Neural cell (in vitro differentiated cells): Measurements from ENCODE around the gene LRRC8C. TPM values are rescaled to one million over a fixed set of nuclear protein-coding genes. Genes with fewer than 3 reads are reported as not detected.

Source experiments
- H2AFZ ChIP-seq: fragments of 200-600, 300-800 bp; sonication (generic), shearing (Covaris generic); 2 replicates; pipeline ENCODE4 v1.6.0; 2014; ENCODE audit warnings: low read depth, mild to moderate bottlenecking, antibody characterized with exemption, low read length, moderate library complexity
- H3F3A ChIP-seq: fragments of 200-600 bp; shearing (Covaris generic); 2 replicates; pipeline ENCODE4 v1.6.1; 2016; ENCODE audit warnings: mild to moderate bottlenecking, moderate library complexity, mixed read lengths, antibody characterized with exemption, low read length; ENCODE audit not compliant: insufficient read depth, poor library complexity, severe bottlenecking
- H3K27ac ChIP-seq: fragments of 200-600, 300-800 bp; sonication (generic), shearing (Covaris generic); 2 replicates; pipeline ENCODE4 v1.5.1; 2014; ENCODE audit warnings: mild to moderate bottlenecking, low read length, moderate library complexity
- H3K27me3 ChIP-seq: fragments of 300-800, 200-600 bp; sonication (generic), shearing (Covaris generic); 2 replicates; pipeline ENCODE4 v1.6.0; 2014; ENCODE audit warnings: mild to moderate bottlenecking, low read depth, low read length, moderate library complexity; ENCODE audit not compliant: insufficient read depth
- H3K36me3 ChIP-seq: fragments of 300-800, 200-600 bp; sonication (generic), shearing (Covaris generic); 2 replicates; pipeline ENCODE4 v1.5.1; 2014; ENCODE audit warnings: mild to moderate bottlenecking, antibody characterized with exemption, low read length, moderate library complexity; ENCODE audit not compliant: insufficient read depth
- H3K4me2 ChIP-seq: fragments of 300-800, 200-600 bp; sonication (generic), shearing (Covaris generic); 2 replicates; pipeline ENCODE4 v1.6.0; 2014; ENCODE audit warnings: mild to moderate bottlenecking, low read length
- H3K4me3 ChIP-seq: fragments of 300-800, 200-600 bp; sonication (generic), shearing (Covaris generic); 2 replicates; pipeline ENCODE4 v1.5.1; 2014; ENCODE audit warnings: mild to moderate bottlenecking, low read length, moderate library complexity
- H3K79me2 ChIP-seq: fragments of 200-600 bp; shearing (Covaris generic); replicated peaks from 2 replicates; pipeline ENCODE4 v1.6.0; 2014; ENCODE audit warnings: mild to moderate bottlenecking, low read length, moderate library complexity; ENCODE audit not compliant: insufficient read depth
- H3K9ac ChIP-seq: fragments of 300-800, 200-600 bp; sonication (generic), shearing (Covaris generic); 2 replicates; pipeline ENCODE4 v1.6.1; 2016; ENCODE audit warnings: mild to moderate bottlenecking, low read length, mixed read lengths
- H3K9me2 ChIP-seq: fragments of 200-600 bp; shearing (Covaris generic); 2 replicates; pipeline ENCODE4 v1.6.1; 2016; ENCODE audit warnings: mild to moderate bottlenecking, low read length, mixed read lengths; ENCODE audit not compliant: insufficient read depth
- H3K9me3 ChIP-seq: fragments of 200-600, 300-800 bp; sonication (generic), shearing (Covaris generic); 2 replicates; pipeline ENCODE4 v1.6.1; 2016; ENCODE audit warnings: mild to moderate bottlenecking, mixed run types, low read length, moderate library complexity, mixed read lengths
- H4K20me1 ChIP-seq: fragments of 200-600 bp; shearing (Covaris generic); 2 replicates; pipeline ENCODE4 v1.6.1; 2016; ENCODE audit warnings: mild to moderate bottlenecking, mixed run types; ENCODE audit not compliant: insufficient read depth
- CTCF ChIP-seq: fragments of 450-650 bp; IDR thresholded peaks from 2 replicates; pipeline ENCODE4 v1.5.1; 2014; ENCODE audit warnings: antibody characterized with exemption, mild to moderate bottlenecking, moderate library complexity; ENCODE audit not compliant: poor library complexity, severe bottlenecking
- MXI1 ChIP-seq: fragments of 450-650 bp; conservative IDR thresholded peaks from 2 replicates; pipeline ENCODE4 v1.6.1; 2014; ENCODE audit warnings: antibody characterized with exemption, mild to moderate bottlenecking; ENCODE audit not compliant: poor library complexity, severe bottlenecking
- POLR2AphosphoS5 ChIP-seq: IDR thresholded peaks from 2 replicates; pipeline ENCODE4 v1.6.1; 2012
- SMC3 ChIP-seq: fragments of 450-650 bp; conservative IDR thresholded peaks from 2 replicates; pipeline ENCODE4 v1.6.1; 2014; ENCODE audit warnings: antibody characterized with exemption, mild to moderate bottlenecking, moderate library complexity; ENCODE audit not compliant: poor library complexity
- TAF1 ChIP-seq: IDR thresholded peaks from 2 replicates; pipeline ENCODE4 v1.6.1; 2012; ENCODE audit warnings: low read depth
- polyA plus RNA-seq: library from polyadenylated mRNA; depleted of rRNA; stranded (reverse); fragments of >200 nt; gene quantifications from 2 replicates; pipeline ENCODE4 v1.2.3, GENCODE V29; 2014
- small RNA-seq, 3 experiments: library from RNA; depleted of rRNA; stranded (forward); fragments of <200 nt; gene quantifications; one replicate each; pipeline ENCODE3, GENCODE V24; 2012

LRRC8C gene
- polyA plus RNA-seq, 1 donor from 2014 or later, result 0.78 TPM

GRCh38 chr1:89767618-89768017, 134.7 kb downstream of the LRRC8C start:
- H3K36me3 ChIP-seq, result no peaks in the 10 kb centered on the region
- no peak overlapping the region for H3K4me2 ChIP-seq
- H3K27me3 ChIP-seq, result peaks cover 10% of the 10 kb centered on the region
- no peaks in the 10 kb centered on the region for H4K20me1 ChIP-seq
- H3K9me2 ChIP-seq, result no peaks in the 10 kb centered on the region
- TF ChIP-seq MXI1, result no peak
- TF ChIP-seq CTCF, result no peak
- TF ChIP-seq TAF1, result no peak
- TF ChIP-seq POLR2AphosphoS5, result no peak
- no peak for TF ChIP-seq SMC3
- H3F3A ChIP-seq, result no peaks in the 10 kb centered on the region
- H3K27ac ChIP-seq, result no peak overlapping the region
- no peak overlapping the region for H2AFZ ChIP-seq
- no peaks in the 10 kb centered on the region for H3K9me3 ChIP-seq
- no peak overlapping the region for H3K4me3 ChIP-seq
- no peak overlapping the region for H3K9ac ChIP-seq
- H3K79me2 ChIP-seq, result no peaks in the 10 kb centered on the region

Small RNAs within 50 kb of the gene (small RNA-seq; reads per million reads assigned to genes)
- 0 reads per million in 3 experiments for gene AC093423.1

Other genes with a start within 250 kb of the LRRC8C start
- 13.0 and 15.9 TPM in 2 replicates for gene LRRC8B, start 108.3 kb upstream of the LRRC8C start, polyA plus RNA-seq
- gene LRRC8D, start 187.9 kb downstream of the LRRC8C start, polyA plus RNA-seq, result 39.9 and 43.7 TPM in 2 replicates